Calu3 (cell line): ENCODE results near the gene CALCOCO1. TPM values are rescaled to one million over a fixed set of nuclear protein-coding genes. Genes with fewer than 3 reads are reported as not detected.

Source experiments
- BruUV-seq: library from RNA; stranded (reverse); fragments of 400-500 nt; replicated peaks from 2 replicates; lab custom pipeline; 2021; lab: Mats Ljungman, UMichigan
- CTCF ChIA-PET: fragments of 300-600 bp; sonication (Branson Sonifier 250); formaldehyde crosslinking; loops from one replicate; lab custom pipeline; 2022; ENCODE audit warnings: antibody characterized with exemption; lab: Charles Lee
- DNase-seq: peaks from one replicate; pipeline ENCODE4 v3.0.0; 2022
- H3K27ac Mint-ChIP-seq: one replicate; pipeline ENCODE4 v1.8.0; 2022; ENCODE audit warnings: mixed read lengths; ENCODE audit not compliant: unreplicated experiment
- H3K27me3 Mint-ChIP-seq: one replicate; pipeline ENCODE4 v1.8.0; 2022; ENCODE audit warnings: mixed read lengths; ENCODE audit not compliant: unreplicated experiment
- H3K36me3 Mint-ChIP-seq: one replicate; pipeline ENCODE4 v1.8.0; 2022; ENCODE audit warnings: mild to moderate bottlenecking, moderate library complexity, mixed read lengths; ENCODE audit not compliant: insufficient read depth, unreplicated experiment
- H3K4me1 Mint-ChIP-seq: one replicate; pipeline ENCODE4 v1.8.0; 2022; ENCODE audit warnings: mild to moderate bottlenecking, low read depth, mixed read lengths; ENCODE audit not compliant: unreplicated experiment
- H3K4me3 Mint-ChIP-seq: one replicate; pipeline ENCODE4 v1.8.0; 2022; ENCODE audit warnings: mild to moderate bottlenecking, low read depth, moderate library complexity, mixed read lengths; ENCODE audit not compliant: unreplicated experiment
- H3K9me3 Mint-ChIP-seq: one replicate; pipeline ENCODE4 v1.8.0; 2022; ENCODE audit warnings: low read depth, mixed read lengths; ENCODE audit not compliant: unreplicated experiment
- intact Hi-C: fragments of 100-400 bp; cut with micrococcal nuclease; formaldehyde crosslinking; loops from one replicate; pipeline ENCODE4 v1.10.0; 2022; ENCODE audit not compliant: unreplicated experiment
- total RNA-seq: library from RNA; stranded (reverse); gene quantifications from 2 replicates; pipeline ENCODE4 v1.2.3, GENCODE V29; 2022
- TF ChIP-seq, protein P1 (sequence below): fragments of 200-600 bp; IDR thresholded peaks from one replicate; pipeline ENCODE4 v1.8.0; 2022; ENCODE audit warnings: antibody characterized with exemption; ENCODE audit not compliant: unreplicated experiment

CALCOCO1 gene
- total RNA-seq, 1 experiment from 2014 or later, result 42.1 TPM

DNA sequence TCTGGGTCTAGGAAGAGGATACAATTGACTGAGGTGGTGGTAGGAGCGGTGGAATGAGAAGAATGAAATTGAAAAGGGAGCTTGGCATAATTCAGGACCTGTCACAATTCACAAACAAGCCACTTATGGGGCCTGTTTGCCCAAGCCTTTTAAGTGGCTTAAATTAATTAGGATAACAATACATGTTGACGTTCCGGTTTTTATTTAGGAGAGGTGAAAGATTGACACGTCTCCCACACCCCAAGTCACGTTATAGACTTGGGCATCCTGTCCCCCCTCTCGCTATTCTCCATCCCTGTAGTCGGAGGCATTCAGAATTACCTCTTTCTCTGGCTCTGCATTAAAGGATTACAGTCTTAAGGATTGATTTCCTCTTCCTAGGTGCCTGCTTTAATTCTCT lies 954 bp upstream of the CALCOCO1 start:
- Mint-ChIP-seq H3K27ac (no peak overlapping the region), H3K9me3 (no peaks in the 10 kb centered on the region), H3K36me3 (peaks cover 16% of the 10 kb centered on the region), H3K4me3 (peak overlapping the region; percentile 92), H3K27me3 (no peaks in the 10 kb centered on the region), H3K4me1 (peaks cover 10% of the 10 kb centered on the region)
- intact Hi-C loops, result no loop called here
- no peak for DNase-seq
- TF ChIP-seq, protein P1, sequence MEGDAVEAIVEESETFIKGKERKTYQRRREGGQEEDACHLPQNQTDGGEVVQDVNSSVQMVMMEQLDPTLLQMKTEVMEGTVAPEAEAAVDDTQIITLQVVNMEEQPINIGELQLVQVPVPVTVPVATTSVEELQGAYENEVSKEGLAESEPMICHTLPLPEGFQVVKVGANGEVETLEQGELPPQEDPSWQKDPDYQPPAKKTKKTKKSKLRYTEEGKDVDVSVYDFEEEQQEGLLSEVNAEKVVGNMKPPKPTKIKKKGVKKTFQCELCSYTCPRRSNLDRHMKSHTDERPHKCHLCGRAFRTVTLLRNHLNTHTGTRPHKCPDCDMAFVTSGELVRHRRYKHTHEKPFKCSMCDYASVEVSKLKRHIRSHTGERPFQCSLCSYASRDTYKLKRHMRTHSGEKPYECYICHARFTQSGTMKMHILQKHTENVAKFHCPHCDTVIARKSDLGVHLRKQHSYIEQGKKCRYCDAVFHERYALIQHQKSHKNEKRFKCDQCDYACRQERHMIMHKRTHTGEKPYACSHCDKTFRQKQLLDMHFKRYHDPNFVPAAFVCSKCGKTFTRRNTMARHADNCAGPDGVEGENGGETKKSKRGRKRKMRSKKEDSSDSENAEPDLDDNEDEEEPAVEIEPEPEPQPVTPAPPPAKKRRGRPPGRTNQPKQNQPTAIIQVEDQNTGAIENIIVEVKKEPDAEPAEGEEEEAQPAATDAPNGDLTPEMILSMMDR, result no peak
- BruUV-seq, result no TSS peak
- CTCF ChIA-PET, result interaction anchor here (0.6 to 1.6 kb wide), 4 partner anchors 15 to 283 kb away, joined by 3 to 4 read pairs (median 3); no protein-coding TSS in a partner anchor

DNA sequence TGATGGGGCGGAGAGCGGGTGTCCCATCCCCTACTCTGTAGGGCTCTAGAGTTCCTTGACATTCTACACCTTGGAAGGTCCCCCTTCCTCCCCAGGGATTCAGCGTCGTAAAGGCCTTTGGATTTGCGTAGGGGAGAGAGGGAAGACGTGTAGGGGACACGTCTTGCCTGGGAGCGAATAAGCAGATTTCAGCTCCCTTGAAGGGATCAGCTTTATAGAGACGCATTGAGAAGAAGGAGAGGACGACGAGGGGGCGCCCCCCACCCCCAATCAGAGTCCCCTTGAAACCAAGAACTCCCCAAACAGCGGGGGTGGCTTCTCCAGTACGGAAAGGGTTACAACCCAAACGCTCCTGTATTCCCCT lies 324 bp downstream of the CALCOCO1 start:
- H3K27me3 Mint-ChIP-seq, result no peaks in the 10 kb centered on the region
- intact Hi-C loops, result no loop called here
- H3K4me1 Mint-ChIP-seq, result peaks cover 10% of the 10 kb centered on the region
- H3K27ac Mint-ChIP-seq, result peak overlapping the region; percentile 57
- peak overlapping the region; percentile 92 for H3K4me3 Mint-ChIP-seq
- BruUV-seq, result TSS peak; percentile 55
- TF ChIP-seq, protein P1, result no peak
- no peak for DNase-seq
- H3K9me3 Mint-ChIP-seq, result no peaks in the 10 kb centered on the region
- CTCF ChIA-PET, result interaction anchor here (0.6 to 1.2 kb wide), 2 partner anchors 16 to 998 kb away, joined by 3 read pairs; no protein-coding TSS in a partner anchor
- peaks cover 16% of the 10 kb centered on the region for H3K36me3 Mint-ChIP-seq

DNA sequence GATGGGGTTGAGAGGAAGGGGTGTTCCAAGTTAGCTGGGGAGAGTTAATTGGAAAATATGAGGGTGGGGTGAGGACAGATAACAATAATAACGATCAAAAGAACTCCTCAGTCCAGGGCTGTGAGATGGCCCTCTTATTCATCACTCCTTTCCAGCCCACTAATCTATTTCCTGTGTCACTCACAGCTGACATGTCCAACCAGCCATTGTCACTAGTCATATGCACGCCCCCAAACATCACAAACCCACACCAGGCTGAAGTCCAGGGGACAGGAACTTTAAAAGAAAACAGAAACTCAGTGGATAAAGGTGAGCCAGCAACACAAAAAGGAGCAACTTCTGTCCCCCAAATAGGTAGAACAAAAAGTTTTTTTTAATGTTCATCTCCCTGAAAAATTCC lies 911 bp downstream of the CALCOCO1 start:
- Mint-ChIP-seq H3K36me3 (peaks cover 16% of the 10 kb centered on the region), H3K27ac (no peak overlapping the region), H3K4me1 (peaks cover 10% of the 10 kb centered on the region), H3K9me3 (no peaks in the 10 kb centered on the region), H3K27me3 (no peaks in the 10 kb centered on the region), H3K4me3 (peak overlapping the region; percentile 92)
- no peak for DNase-seq
- CTCF ChIA-PET, result interaction anchor here (1.2 kb wide), 1 partner anchor 17 kb away, joined by 3 read pairs; no protein-coding TSS in a partner anchor
- BruUV-seq, result no TSS peak
- intact Hi-C loops, result no loop called here
- TF ChIP-seq, protein P1, result no peak

DNA sequence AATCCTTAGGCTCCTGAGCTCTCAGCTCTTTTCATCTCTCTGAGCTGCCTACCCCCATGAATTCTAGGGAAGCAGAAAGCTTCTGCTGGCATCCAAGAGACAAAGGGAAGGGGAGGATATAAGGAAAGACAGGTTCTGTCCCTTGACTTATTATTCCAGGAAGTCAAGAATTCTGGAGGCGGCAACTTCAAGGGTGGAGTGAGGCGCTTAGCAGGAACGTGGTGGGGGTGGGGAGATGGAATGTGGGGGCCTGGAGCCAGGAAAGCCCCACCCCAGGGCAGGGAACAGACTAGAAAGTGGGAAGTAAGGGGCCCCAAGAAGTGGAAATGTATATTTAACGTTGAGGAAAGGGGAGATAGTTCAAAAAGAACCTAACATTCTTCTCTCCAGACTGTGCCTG lies 1.4 kb downstream of the CALCOCO1 start:
- BruUV-seq, result no TSS peak
- intact Hi-C loops, result no loop called here
- no peaks in the 10 kb centered on the region for H3K9me3 Mint-ChIP-seq
- no peak for DNase-seq
- TF ChIP-seq, protein P1, result no peak
- H3K27me3 Mint-ChIP-seq, result no peaks in the 10 kb centered on the region
- no peak overlapping the region for H3K27ac Mint-ChIP-seq
- CTCF ChIA-PET, result interaction anchor here (0.7 to 1.2 kb wide), 2 partner anchors 18 to 316 kb away, joined by 3 to 4 read pairs; no protein-coding TSS in a partner anchor
- H3K36me3 Mint-ChIP-seq, result peaks cover 16% of the 10 kb centered on the region
- H3K4me3 Mint-ChIP-seq, result peak overlapping the region; percentile 92
- H3K4me1 Mint-ChIP-seq, result peaks cover 10% of the 10 kb centered on the region
